SK-N-SH treated with all-trans-retinoic acid at 6 μM for 48 hours (cell line): Measurements from ENCODE around the gene NATD1.

Experiments
- ATAC-seq: fragments of 200-7000 bp; cut with Tn5 transposase; 3 replicates; pipeline ENCODE4 v1.9.1; 2020; ENCODE audit warnings: mild to moderate bottlenecking, moderate library complexity
- ARNTL ChIP-seq: fragments of 450-650 bp; formaldehyde crosslinking; IDR thresholded peaks from 2 replicates; pipeline ENCODE4 v1.5.0; 2020; ENCODE audit warnings: low read depth, mild to moderate bottlenecking, moderate library complexity, borderline replicate concordance
- BACH2 ChIP-seq: fragments of 250-450 bp; sonication (Bioruptor Pico); IDR thresholded peaks from 2 replicates; pipeline ENCODE4 v1.9.0; 2021; ENCODE audit warnings: mild to moderate bottlenecking, borderline replicate concordance
- CSDC2 ChIP-seq: fragments of 250-450 bp; sonication (Bioruptor Pico); IDR thresholded peaks from 2 replicates; pipeline ENCODE4 v1.5.0; 2020; ENCODE audit warnings: mild to moderate bottlenecking, moderate library complexity
- ESRRG ChIP-seq: fragments of 250-450 bp; sonication (Bioruptor Pico); IDR thresholded peaks from 2 replicates; pipeline ENCODE4 v1.6.1; 2021; ENCODE audit warnings: mild to moderate bottlenecking
- GLIS3 ChIP-seq: fragments of 250-450 bp; sonication (Bioruptor Pico); IDR thresholded peaks from 2 replicates; pipeline ENCODE4 v1.5.0; 2020; ENCODE audit warnings: mild to moderate bottlenecking, moderate library complexity
- ISL1 ChIP-seq: fragments of 250-450 bp; sonication (Bioruptor Pico); IDR thresholded peaks from 2 replicates; pipeline ENCODE4 v2.1.2; 2022; ENCODE audit warnings: mild to moderate bottlenecking, moderate library complexity
- OSR1 ChIP-seq: fragments of 250-450 bp; sonication (Bioruptor Pico); IDR thresholded peaks from 2 replicates; pipeline ENCODE4 v1.8.0; 2022; ENCODE audit warnings: moderate library complexity, mild to moderate bottlenecking, inconsistent platforms
- PPARA ChIP-seq: fragments of 250-450 bp; sonication (Bioruptor Pico); IDR thresholded peaks from 2 replicates; pipeline ENCODE4 v1.5.0; 2020; ENCODE audit warnings: mild to moderate bottlenecking, borderline replicate concordance
- RARB ChIP-seq: fragments of 250-450 bp; sonication (Bioruptor Pico); IDR thresholded peaks from 2 replicates; pipeline ENCODE4 v1.8.0; 2021; ENCODE audit warnings: mild to moderate bottlenecking, moderate library complexity
- SNAI2 ChIP-seq: fragments of 250-450 bp; sonication (Bioruptor Pico); IDR thresholded peaks from 2 replicates; pipeline ENCODE4 v1.5.0; 2020; ENCODE audit warnings: mild to moderate bottlenecking, moderate library complexity
- TCF4 ChIP-seq: fragments of 250-450 bp; sonication (Bioruptor Pico); IDR thresholded peaks from 2 replicates; pipeline ENCODE4 v1.8.0; 2021; ENCODE audit warnings: mild to moderate bottlenecking, moderate library complexity, borderline replicate concordance
- TOX ChIP-seq: fragments of 250-450 bp; sonication (Bioruptor Pico); IDR thresholded peaks from 2 replicates; pipeline ENCODE4 v1.8.0; 2021; ENCODE audit warnings: mild to moderate bottlenecking, moderate library complexity, borderline replicate concordance
- ZC3H10 ChIP-seq: fragments of 250-450 bp; sonication (Bioruptor Pico); IDR thresholded peaks from 2 replicates; pipeline ENCODE4 v1.5.1; 2021; ENCODE audit warnings: mild to moderate bottlenecking, moderate library complexity
- ZFP3 ChIP-seq: fragments of 250-450 bp; sonication (Bioruptor Pico); IDR thresholded peaks from 2 replicates; pipeline ENCODE4 v1.5.0; 2020; ENCODE audit warnings: mild to moderate bottlenecking, moderate library complexity
- ZNF565 ChIP-seq: fragments of 450-650 bp; formaldehyde crosslinking; conservative IDR thresholded peaks from 2 replicates; pipeline ENCODE4 v1.5.0; 2020; ENCODE audit warnings: low read depth, mild to moderate bottlenecking, moderate library complexity
- ZNF70 ChIP-seq: fragments of 450-650 bp; formaldehyde crosslinking; IDR thresholded peaks from 2 replicates; pipeline ENCODE4 v1.5.0; 2020; ENCODE audit warnings: mild to moderate bottlenecking, moderate library complexity
- TF ChIP-seq, protein P1 (sequence below): fragments of 250-450 bp; sonication (Bioruptor Pico); IDR thresholded peaks from 2 replicates; pipeline ENCODE4 v1.8.0; 2021; ENCODE audit warnings: low read depth, mild to moderate bottlenecking, moderate library complexity, borderline replicate concordance
- TF ChIP-seq, protein P2 (sequence below): fragments of 250-450 bp; sonication (Bioruptor Pico); IDR thresholded peaks from 2 replicates; pipeline ENCODE4 v1.8.0; 2020; ENCODE audit warnings: mild to moderate bottlenecking, moderate library complexity, borderline replicate concordance
- TF ChIP-seq, protein P3 (sequence below): fragments of 250-450 bp; sonication (Bioruptor Pico); IDR thresholded peaks from 2 replicates; pipeline ENCODE4 v1.5.1; 2021; ENCODE audit warnings: mild to moderate bottlenecking, moderate library complexity
- TF ChIP-seq, protein P4 (sequence below): fragments of 250-450 bp; sonication (Bioruptor Pico); IDR thresholded peaks from 2 replicates; pipeline ENCODE4 v1.5.1; 2020; ENCODE audit warnings: low read depth, mild to moderate bottlenecking, moderate library complexity

Gene NATD1

DNA sequence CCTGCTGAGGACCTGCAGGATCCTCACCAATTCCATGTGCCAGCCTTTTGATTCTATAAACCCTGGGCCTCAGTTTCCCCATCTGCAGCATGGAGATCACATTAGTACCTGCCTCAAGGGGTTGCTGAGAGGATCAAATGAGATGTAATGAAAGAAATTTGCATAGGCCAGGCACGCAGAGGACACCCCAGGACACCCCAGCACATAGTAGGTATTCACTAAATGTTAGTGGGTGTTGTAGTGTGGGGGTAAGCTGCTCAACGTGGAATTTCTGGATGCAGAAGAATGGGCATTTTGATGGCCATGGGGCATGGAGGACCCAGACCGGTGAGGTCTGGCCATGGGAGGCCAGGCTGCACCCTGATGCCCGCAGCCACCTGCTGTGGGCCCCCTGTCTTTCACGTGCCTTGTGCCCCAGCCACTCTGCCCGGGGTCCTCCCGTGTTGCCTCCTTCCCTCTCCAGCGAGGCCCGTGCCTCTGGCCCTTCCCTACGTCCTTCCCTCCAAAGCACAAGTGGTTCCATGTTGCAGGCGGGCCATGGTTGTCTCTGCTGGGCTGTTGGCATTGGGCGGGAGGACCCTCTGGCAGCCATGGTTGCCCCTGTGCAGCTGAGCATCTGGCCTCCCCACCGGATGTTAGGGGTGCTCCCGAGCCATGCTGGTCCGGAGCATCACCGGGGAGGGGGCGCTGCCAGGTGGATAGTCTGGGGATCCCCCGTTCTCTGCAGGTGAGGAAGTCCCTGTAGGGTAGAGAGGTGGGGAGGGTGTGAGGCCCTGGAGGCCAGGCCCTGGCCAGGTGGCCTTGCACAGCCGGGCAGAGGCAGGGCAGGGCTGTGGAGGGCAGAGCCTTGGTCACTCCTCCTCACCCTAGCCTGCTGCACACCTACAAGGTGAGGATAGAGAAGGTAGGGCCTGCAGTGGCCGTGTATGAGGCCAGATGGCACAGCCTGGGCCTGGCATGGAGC is 39.9 kb upstream of the NATD1 start:
- no peak for ATAC-seq
- TF ChIP-seq, protein P1, sequence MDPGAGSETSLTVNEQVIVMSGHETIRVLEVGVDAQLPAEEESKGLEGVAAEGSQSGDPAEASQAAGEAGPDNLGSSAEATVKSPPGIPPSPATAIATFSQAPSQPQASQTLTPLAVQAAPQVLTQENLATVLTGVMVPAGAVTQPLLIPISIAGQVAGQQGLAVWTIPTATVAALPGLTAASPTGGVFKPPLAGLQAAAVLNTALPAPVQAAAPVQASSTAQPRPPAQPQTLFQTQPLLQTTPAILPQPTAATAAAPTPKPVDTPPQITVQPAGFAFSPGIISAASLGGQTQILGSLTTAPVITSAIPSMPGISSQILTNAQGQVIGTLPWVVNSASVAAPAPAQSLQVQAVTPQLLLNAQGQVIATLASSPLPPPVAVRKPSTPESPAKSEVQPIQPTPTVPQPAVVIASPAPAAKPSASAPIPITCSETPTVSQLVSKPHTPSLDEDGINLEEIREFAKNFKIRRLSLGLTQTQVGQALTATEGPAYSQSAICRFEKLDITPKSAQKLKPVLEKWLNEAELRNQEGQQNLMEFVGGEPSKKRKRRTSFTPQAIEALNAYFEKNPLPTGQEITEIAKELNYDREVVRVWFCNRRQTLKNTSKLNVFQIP (CRISPR knock-in tag), result no peak

DNA sequence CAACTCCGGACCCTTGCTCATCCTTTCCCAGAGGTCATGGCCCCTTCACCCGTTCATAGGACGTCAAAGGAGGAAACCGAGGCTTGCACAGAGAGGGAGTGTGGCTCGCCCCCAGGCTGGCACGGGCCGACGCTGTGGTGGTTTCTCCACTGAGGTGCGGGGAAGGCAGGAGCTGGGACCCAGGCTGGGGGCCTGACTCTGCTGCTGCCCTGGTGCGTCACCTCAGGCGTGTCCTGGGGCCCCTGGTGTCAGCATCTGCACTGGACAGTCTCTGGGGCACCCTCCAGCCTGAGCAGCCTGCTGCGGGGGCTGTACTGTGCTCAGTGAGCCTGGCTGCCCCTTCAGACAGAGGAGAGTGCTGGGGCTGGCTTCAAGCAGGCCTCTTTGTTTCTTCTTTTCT is 38.7 kb upstream of the NATD1 start:
- TF ChIP-seq GLIS3 (CRISPR knock-in tag) (no peak), ZNF70 (CRISPR knock-in tag) (no peak), CSDC2 (CRISPR knock-in tag) (no peak), ISL1 (no peak), ARNTL (CRISPR knock-in tag) (no peak), ZNF565 (CRISPR knock-in tag) (no peak), TOX (no peak), TCF4 (CRISPR knock-in tag) (no peak)
- TF ChIP-seq, protein P2, sequence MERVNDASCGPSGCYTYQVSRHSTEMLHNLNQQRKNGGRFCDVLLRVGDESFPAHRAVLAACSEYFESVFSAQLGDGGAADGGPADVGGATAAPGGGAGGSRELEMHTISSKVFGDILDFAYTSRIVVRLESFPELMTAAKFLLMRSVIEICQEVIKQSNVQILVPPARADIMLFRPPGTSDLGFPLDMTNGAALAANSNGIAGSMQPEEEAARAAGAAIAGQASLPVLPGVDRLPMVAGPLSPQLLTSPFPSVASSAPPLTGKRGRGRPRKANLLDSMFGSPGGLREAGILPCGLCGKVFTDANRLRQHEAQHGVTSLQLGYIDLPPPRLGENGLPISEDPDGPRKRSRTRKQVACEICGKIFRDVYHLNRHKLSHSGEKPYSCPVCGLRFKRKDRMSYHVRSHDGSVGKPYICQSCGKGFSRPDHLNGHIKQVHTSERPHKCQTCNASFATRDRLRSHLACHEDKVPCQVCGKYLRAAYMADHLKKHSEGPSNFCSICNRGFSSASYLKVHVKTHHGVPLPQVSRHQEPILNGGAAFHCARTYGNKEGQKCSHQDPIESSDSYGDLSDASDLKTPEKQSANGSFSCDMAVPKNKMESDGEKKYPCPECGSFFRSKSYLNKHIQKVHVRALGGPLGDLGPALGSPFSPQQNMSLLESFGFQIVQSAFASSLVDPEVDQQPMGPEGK (CRISPR knock-in tag), result no peak
- TF ChIP-seq, protein P1 (CRISPR knock-in tag), result no peak
- TF ChIP-seq, protein P3, sequence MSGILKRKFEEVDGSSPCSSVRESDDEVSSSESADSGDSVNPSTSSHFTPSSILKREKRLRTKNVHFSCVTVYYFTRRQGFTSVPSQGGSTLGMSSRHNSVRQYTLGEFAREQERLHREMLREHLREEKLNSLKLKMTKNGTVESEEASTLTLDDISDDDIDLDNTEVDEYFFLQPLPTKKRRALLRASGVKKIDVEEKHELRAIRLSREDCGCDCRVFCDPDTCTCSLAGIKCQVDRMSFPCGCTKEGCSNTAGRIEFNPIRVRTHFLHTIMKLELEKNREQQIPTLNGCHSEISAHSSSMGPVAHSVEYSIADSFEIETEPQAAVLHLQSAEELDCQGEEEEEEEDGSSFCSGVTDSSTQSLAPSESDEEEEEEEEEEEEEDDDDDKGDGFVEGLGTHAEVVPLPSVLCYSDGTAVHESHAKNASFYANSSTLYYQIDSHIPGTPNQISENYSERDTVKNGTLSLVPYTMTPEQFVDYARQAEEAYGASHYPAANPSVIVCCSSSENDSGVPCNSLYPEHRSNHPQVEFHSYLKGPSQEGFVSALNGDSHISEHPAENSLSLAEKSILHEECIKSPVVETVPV, result no peak

DNA sequence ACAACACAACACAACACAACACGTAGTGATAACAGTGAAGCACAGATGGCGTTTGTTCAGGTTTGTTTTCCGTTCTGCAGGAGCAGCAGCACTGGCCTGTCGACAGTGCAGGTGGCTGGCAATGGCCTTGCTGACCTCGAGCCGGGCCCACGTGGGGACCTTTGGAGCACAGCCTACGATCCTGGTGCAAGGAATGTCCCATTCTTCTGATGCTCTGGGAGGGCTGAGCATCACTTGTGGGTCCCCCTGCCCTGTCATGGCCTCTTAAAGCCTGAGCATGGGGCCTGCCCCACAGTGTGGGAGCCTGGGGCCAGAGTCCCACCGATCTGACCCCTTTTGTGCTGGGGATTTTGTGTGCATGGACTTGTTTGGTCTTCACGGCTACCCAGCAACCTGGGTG is 38.1 kb upstream of the NATD1 start:
- ATAC-seq, result no peak

More for the DNA sequence above, 38.7 kb upstream of the NATD1 start:
- no peak for ATAC-seq

More for the DNA sequence above, 38.1 kb upstream of the NATD1 start:
- no peak for TF ChIP-seq ARNTL (CRISPR knock-in tag)
- TF ChIP-seq ZFP3 (CRISPR knock-in tag), result no peak
- no peak for TF ChIP-seq TOX
- TF ChIP-seq OSR1 (CRISPR knock-in tag), result no peak
- TF ChIP-seq CSDC2 (CRISPR knock-in tag), result no peak
- no peak for TF ChIP-seq SNAI2 (CRISPR knock-in tag)
- no peak for TF ChIP-seq RARB (CRISPR knock-in tag)
- TF ChIP-seq, protein P2 (CRISPR knock-in tag), result no peak
- TF ChIP-seq ZC3H10 (CRISPR knock-in tag), result no peak
- TF ChIP-seq PPARA (CRISPR knock-in tag), result no peak
- no peak for TF ChIP-seq BACH2 (CRISPR knock-in tag)
- TF ChIP-seq ESRRG (CRISPR knock-in tag), result no peak
- TF ChIP-seq, protein P3, result no peak
- TF ChIP-seq, protein P4, sequence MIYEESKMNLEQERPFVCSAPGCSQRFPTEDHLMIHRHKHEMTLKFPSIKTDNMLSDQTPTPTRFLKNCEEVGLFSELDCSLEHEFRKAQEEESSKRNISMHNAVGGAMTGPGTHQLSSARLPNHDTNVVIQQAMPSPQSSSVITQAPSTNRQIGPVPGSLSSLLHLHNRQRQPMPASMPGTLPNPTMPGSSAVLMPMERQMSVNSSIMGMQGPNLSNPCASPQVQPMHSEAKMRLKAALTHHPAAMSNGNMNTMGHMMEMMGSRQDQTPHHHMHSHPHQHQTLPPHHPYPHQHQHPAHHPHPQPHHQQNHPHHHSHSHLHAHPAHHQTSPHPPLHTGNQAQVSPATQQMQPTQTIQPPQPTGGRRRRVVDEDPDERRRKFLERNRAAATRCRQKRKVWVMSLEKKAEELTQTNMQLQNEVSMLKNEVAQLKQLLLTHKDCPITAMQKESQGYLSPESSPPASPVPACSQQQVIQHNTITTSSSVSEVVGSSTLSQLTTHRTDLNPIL (CRISPR knock-in tag), result no peak
- TF ChIP-seq ZNF70 (CRISPR knock-in tag), result no peak
- TF ChIP-seq, all 23 proteins: peak for 0
